GM19324 (cell line): ENCODE measurements around the gene TUB.

Experiments used
- ATAC-seq: cut with Tn5 transposase; IDR thresholded peaks from one replicate; pipeline ENCODE4 v1.9.1; 2021; ENCODE audit warnings: mild to moderate bottlenecking, moderate library complexity; ENCODE audit not compliant: unreplicated experiment, low FRiP score

TUB gene

DNA sequence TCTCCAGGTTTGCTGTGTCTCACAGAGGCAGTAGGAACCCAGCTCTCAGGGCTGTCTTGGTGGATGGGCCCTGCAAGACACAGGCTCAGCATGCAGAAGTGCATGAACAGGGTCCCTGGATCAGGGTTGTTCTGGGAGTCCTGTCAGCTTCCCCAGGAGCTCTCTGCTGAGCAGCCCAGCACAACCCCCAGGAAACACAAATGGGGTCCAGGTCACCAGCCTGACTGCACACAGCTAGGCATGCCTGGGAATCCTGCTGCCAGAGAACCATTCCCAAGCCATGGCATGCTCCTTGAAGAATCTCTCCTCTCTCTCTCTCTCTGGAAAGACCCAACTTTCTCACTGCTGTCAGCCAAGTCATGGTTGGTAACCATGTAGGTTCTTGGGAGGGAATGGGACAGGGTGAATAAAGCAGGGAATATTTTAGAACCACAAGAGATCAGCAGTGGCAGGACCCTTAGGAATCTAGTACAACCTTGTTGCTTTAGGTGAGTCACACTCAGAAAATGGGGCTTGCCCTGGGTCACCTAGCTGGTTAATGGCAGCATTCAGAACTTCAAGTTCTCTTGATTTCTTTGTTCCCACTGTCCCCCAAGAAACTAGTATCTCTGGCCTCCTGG is 21.4 kb downstream of the TUB start:
- no peak for ATAC-seq

DNA sequence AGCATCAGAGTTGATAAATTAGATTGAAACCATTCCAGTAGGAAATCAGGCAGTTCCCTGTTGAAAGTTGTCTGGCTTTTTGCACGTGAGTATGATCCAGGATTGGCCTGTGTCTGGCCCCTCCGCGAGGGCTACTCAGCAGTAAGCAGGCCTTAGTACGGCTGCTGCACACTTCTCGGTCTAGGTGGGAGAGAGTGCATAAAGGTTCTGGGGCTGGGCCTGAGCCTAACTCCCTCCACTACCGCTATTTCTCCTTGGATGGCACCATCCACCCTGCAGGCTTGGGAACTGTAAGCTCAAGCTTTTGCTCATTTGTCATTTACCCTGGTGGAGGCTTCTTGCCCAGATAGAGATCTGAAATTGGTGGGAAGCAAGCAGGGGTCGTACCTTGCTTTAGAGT is 22.0 kb downstream of the TUB start:
- ATAC-seq, result no peak

DNA sequence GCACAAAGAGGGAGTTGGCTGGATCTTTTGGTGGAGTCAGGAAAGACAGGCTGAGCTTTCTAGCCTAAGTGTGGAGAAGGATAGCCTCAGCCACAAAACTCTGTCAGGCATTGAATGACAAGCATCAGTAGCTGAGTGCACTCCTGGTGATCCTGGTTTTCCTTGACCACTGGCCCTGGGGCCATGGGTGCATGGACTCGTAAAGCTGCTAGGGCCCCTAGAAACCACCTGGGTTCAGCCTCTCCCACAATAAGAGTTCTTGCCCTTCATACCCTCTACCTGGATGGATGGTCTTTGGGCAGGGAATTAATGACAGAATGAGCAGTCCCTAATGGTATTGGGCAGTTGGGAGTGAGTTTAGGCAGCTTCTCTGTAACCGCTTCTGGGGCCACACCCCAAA is 22.9 kb downstream of the TUB start:
- no peak for ATAC-seq

- no peak for ATAC-seq
Measured at GRCh38 chr11:8105133-8105532, 24.1 kb downstream of the TUB start.

DNA sequence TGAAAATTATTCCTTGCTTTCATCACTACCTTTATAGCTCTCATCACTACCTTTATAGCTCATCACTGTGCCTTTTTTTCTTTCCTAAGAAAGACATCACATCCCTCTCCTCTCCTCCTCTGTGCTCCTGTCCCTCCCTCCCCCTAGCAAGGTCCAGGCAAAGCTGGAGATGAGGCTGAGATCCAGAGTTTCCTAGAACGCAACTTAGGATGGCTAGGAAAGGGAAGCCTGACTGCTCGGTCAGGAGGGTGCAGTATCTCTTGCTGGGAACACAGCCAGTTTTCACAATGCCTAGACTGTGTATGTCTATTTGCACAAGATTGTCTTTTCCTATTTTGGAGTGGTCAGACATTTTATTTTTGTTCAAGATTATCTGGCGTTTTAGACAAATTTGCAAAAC is 24.7 kb downstream of the TUB start:
- no peak for ATAC-seq

GRCh38 chr11:8106679-8107078 is 25.7 kb downstream of the TUB start:
- ATAC-seq, result no peak

GRCh38 chr11:8107642-8108041 is 26.6 kb downstream of the TUB start:
- ATAC-seq, result no peak

DNA sequence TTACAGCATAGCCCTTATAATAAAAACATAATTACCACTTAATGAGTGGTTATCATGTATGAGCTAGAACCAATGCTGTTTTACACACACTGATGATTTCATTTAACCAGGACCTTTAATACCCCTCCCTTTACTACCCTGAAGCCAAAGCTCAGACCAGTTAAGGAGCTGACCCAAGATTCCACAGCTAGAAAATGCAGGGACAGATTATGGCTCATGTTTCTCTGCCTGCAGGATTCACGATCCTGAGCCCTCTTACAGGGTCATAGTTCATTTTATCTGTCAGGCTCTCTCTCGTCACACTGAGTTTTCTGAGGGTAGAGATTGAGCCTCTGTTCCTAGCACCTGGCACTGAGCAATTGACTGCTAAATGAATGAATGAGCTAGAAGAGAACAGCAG is 27.4 kb downstream of the TUB start:
- ATAC-seq, result no peak

- ATAC-seq, result no peak
Measured at GRCh38 chr11:8109675-8110074, 28.7 kb downstream of the TUB start.

DNA sequence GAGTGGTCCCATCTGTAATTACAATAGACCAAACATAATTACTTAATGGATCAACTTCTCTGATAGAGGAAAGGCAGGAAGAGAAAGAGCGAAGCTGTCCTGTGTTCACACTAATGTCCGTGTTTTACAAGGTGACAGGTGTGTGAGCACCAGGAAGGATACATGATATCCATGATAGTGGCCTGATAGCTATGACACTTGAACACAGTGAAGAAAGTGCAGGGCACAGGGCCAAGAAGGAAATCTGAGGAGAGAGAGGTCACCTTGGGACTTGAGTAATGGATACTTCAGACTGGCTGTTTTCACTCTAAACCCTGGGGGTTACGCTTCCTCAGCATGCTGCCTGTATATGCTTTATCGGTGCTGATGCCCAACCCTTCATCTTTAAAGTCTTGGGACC is 29.4 kb downstream of the TUB start:
- no peak for ATAC-seq

GRCh38 chr11:8111636-8112035 is 30.6 kb downstream of the TUB start:
- ATAC-seq, result no peak

- ATAC-seq, result no peak
Measured at GRCh38 chr11:8122173-8122764, 41.3 kb downstream of the TUB start.

GRCh38 chr11:8126649-8127289 is 45.8 kb downstream of the TUB start:
- ATAC-seq, result no peak

DNA sequence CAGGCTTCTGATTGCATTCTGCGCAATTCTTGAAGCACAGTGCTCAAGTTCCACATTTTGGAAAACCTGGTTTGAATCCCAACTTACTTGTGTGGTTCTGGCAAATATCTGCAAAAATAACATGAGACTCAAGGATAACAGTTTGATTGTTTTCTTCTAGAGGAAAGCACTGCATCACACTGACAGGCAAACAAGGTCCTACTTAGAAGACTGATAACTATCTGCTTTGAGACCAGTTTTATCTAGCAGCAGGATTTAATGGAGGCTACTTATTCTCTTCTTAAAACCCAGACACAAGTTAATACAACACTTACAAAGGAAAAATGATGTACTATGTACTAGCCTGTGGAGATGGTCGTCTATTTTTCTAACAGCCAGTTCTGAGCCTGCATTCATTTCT is 46.4 kb downstream of the TUB start:
- ATAC-seq, result no peak

DNA sequence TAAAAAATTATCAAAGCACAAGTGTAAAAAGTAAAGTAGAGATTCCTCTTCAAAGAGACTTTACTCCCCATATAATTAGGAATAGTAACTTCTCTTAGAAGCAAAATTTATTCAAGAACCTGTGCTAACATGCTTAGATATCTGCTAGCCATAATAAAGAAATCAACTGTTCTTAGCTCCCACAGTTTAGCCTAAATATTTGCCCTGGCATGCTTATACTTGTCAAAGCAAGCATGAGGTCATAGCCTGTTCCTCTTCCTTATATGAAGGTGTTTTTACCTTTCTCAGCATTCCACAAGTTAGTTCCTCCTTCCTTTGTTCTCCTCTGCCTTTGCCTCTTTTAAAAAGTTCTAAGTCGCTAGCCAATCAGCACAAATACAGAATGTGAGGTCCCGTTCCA is 57.5 kb downstream of the TUB start:
- ATAC-seq, result no peak

- ATAC-seq, result no peak
Measured at GRCh38 chr11:8149726-8150125, 68.7 kb downstream of the TUB start.
